ENCODE data around the gene SEMA6B.

Gene SEMA6B

GRCh38 chr19:4511300-4512054, 48.0 kb downstream of the SEMA6B start:
- no peak overlapping the region for H3K4me3 ChIP-seq (ENCODE audit: low read depth, low read length)
- TF ChIP-seq CTCF (conservative IDR thresholded peaks at IDR 0.05; ENCODE audit: low read depth, low read length), result no peak
- no peak for DNase-seq (ENCODE audit: low read depth)

GRCh38 chr19:4510435-4511255, 48.8 kb downstream of the SEMA6B start:
- TF ChIP-seq CTCF (conservative IDR thresholded peaks at IDR 0.05; ENCODE audit: low read depth, low read length), result no peak
- DNase-seq (ENCODE audit: low read depth), result no peak
- no peak overlapping the region for H3K4me3 ChIP-seq (ENCODE audit: low read depth, low read length)

- TF ChIP-seq CTCF (conservative IDR thresholded peaks at IDR 0.05; ENCODE audit: low read depth, low read length), result no peak
- no peak overlapping the region for H3K4me3 ChIP-seq (ENCODE audit: low read depth, low read length)
- no peak for DNase-seq (ENCODE audit: low read depth)
Measured at GRCh38 chr19:4508698-4509097, 50.8 kb downstream of the SEMA6B start.

GRCh38 chr19:4507804-4508203, 51.7 kb downstream of the SEMA6B start:
- DNase-seq (ENCODE audit: low read depth), result no peak
- TF ChIP-seq CTCF (conservative IDR thresholded peaks at IDR 0.05; ENCODE audit: low read depth, low read length), result no peak

GRCh38 chr19:4507150-4507452, 52.4 kb downstream of the SEMA6B start:
- no peak for DNase-seq (ENCODE audit: low read depth)
- no peak for TF ChIP-seq CTCF (conservative IDR thresholded peaks at IDR 0.05; ENCODE audit: low read depth, low read length)
- no peak overlapping the region for H3K4me3 ChIP-seq (ENCODE audit: low read depth, low read length)

More at GRCh38 chr19:4507804-4508203, 51.7 kb downstream of the SEMA6B start:
- no peak overlapping the region for H3K4me3 ChIP-seq (ENCODE audit: low read depth, low read length)

- H3K4me3 ChIP-seq (ENCODE audit: low read depth, low read length), result no peak overlapping the region
- no peak for TF ChIP-seq CTCF (conservative IDR thresholded peaks at IDR 0.05; ENCODE audit: low read depth, low read length)
- peak; percentile 69 for DNase-seq (ENCODE audit: low read depth)
Measured at GRCh38 chr19:4506449-4507149, 52.9 kb downstream of the SEMA6B start.
